ENCODE results near the gene CCDC6.
"Not testable (repeated sequence)": the region's sequence is repeated elsewhere in the genome, so short reads cannot be mapped to it uniquely, and the experiment has no call there.

Gene CCDC6

DNA sequence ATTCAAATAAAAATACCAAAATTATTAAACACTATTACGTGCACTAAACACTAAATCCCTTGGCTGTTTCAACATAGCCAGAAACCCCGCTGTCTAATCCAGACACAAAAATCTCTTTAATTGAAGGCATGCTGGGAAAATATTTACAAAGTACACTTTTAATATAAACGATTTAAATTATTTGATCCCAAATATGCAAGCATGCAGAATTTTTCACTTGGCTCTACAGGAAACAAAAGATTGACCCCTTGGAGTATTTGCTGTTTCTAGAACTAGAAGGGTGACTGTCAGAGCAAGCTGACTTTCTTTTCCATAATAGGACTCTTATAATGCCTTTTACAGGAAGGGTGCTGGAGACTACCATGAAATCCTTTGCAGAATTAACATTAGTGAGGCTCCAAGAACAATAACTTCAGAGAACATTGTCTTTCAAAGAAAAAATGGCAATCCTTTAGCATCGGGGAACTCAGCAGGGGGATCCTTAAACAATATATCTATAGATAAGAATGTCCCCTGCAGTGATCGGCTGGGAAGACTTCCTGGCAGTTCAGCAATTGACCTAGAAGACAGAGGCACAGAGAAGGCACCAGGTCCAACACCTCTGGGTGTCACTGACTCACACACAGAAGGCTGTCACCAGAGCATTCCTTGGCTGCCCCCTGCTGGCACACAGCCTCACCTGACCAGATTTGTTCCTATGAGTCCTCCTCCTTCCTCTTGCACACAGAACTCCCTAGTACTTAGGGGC, 97.3 kb downstream of the CCDC6 start:
- peak; percentile 23 for DNase-seq (ENCODE audit: low read depth)

DNA sequence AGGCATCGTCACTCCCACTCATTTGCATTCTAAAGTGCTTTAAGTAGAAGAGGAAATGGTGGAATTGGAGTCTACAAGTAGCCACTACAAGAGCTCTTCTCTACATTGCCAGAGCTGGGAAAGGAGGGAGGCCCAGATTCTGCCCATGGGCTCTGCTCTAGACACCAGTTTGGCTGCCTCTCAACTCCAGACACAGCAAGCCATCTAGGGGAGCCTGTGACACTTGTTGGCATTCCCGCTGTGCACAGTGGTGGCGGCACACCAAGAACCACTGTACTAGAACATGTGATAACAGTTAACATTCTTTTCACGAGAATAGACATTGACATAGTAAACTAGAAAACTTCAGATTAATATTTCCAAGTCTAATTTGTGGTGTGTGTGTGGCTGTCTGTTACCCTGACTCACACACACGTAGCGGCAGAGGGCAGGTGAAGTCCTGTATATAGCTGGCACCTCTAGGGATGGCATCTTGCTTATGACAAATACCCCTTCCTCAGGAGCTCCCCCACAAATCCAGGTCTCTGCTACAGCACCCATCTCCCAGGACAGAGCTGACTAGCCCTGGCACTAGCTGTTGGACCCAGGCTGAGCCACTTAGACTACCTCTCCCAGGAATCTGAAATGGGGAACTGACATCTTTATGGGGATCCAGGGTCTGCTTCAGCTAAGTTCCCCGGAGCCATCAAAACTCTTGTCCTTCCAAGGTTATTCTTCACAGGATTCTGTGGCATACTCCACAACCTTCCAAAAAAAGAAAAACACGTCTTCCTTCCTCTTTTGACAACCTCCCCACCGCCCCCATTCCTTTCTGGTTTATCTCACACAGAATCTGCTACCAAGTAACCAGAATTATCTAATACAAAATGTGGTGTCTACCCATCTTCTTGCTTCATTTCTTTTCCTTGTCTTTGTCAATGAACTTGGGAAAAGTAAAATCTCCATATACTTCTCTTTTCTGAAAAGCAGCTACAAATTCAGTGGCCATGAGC, 98.4 kb downstream of the CCDC6 start:
- no peak for DNase-seq (ENCODE audit: low read depth)

DNA sequence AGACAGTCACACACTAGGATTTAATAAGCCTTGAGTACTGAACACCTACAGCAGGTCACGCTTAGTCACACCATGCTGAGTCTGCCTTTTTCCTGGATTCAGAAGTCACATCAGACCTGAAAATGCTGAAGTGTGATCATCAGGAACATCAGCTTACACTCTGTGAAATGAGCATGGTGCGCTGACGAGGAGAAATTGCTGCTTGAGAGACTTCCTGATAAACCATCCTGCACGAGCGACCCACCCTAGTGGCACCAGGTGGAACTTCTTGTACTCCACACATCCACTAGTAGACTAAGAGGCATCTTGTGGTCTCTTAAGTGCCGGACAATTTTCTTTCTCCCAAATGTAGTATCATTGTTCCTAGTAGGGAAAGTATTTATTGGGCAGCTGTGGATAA, 101.3 kb downstream of the CCDC6 start:
- no peak for DNase-seq (ENCODE audit: low read depth)

DNA sequence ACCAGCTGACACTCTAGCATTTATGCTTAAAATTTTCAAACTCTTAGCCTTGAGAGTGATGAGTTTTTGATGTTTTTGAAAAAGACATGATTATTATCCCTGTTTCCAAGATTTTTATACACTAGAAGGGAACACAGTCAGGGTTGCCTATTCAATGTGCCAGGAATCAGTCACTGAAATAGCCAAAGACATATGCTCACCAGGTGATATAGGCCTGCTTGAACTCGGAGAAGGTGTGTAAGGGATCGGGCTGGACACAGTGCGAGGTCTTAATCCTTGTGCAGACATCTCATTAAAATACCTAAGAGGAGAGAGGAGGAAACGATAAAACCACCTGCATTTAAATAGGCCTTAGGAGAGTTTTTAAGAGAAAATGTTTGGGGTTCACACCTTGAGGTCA, 102.1 kb downstream of the CCDC6 start:
- no peak for DNase-seq (ENCODE audit: low read depth)

DNA sequence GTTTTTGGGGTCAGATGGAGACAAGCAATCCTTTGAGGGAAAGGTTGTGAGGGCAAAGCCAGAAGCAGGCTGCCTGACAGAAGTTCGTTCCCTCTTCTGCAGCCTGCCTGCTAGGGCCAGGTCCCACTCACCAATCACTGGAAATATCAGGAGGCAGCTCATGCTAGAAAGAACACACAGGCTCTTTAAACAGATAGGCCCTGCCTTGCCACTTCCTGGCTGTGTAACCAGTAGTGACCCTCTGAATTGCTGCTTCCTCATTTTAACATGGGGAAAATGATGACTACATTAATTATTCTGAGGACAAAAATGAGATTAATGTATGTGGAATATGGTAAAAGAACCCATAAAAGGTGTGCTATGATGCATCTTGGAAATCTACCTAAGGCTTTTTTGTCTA, 102.6 kb downstream of the CCDC6 start:
- no peak for DNase-seq (ENCODE audit: low read depth)

DNA sequence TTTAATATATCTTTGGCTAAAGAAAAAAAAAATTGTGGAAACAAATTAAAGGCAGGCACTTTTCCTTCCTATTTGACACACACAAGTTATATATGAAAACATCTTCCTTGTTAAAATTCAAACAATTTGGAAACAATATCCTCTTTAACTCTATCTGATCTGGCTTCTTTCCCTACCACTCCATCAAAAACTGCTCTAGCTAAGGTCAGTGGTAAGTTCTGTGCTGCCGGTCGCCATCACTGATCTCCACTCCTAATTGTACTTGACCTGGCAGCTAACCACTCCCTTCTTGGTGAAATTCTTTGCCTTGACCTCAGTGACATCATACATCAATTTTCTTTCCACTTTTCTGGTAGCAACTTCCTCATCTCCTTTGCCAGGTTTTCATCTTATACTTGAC, 105.2 kb downstream of the CCDC6 start:
- DNase-seq (ENCODE audit: low read depth), result no peak

DNA sequence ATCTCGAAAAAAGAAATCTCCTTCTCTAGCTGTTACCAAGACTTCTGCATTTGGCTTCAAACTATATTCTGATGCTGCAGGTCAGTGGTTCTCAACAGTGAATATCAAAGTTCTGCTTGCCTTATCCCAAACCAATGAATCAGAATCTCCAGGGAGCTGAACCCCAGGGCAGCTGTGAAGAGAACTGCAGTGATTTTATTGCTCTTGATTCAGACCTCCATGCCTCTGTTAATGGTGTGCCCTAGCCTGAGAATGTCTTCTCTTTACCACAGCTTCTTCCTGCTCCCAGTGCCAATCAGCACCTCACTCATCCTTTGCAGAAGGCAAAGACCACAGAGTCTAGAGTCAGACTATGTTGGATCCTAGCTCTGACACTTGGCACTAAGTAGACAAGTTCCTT, 106.9 kb downstream of the CCDC6 start:
- peak; percentile 48 for DNase-seq (ENCODE audit: low read depth)

DNA sequence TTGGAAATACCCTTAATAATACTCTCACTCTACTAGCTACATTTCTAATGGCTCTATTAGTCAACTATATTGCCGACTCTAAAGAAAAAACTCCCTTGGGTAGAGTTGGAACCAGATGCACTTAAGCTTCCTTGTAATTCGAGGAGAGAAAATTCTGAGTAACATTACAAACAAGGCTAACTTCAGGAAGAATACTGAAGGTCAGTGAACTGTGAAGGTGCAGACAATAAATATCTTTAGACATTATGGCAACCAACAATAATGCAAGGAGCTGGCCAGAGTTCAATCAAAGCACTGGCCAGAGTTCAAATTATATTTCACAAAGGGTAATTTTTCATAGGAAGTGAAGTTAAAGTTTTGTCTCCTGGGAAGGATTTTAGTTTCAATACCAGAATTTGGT, 112.4 kb downstream of the CCDC6 start:
- peak; percentile 13 for DNase-seq (ENCODE audit: low read depth)

DNA sequence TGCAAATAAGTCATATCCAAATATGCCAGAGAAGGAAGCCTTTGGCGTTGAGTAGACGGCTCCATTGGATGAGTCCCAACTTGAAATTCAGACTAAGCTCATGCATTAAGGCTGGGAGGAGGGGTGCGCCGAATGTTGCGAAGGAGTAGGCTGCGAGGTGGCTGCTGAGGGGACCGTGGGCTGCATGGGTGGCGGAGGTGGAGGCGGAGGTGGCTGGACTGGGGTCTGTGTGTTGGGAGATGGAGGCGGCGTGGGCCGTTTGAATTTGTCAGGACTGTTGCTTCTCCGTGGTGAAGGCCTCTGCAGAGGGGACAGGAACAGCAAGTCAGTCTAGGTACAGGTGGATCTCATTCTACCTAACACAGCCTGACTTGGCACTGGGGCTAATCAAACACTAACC, 113.5 kb downstream of the CCDC6 start:
- DNase-seq (ENCODE audit: low read depth), result no peak

DNA sequence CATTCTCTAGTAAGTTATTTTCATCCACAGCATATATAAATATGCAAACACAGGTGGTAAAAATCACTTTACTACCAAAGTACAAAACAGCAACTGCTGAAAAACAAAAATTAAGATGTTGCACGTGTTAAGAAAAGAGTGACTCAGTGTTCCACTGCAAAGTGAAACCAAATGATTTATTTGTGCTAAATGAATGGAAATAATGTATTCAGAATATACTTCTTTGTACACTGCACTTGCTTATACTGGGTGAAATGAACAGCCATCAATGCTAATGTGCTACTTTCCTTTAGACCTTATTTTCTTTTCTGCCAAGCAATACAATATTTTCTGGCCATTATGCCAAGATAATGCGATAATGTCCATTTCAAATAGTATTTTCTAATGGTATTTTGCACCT, 114.8 kb downstream of the CCDC6 start:
- DNase-seq (ENCODE audit: low read depth), result no peak

DNA sequence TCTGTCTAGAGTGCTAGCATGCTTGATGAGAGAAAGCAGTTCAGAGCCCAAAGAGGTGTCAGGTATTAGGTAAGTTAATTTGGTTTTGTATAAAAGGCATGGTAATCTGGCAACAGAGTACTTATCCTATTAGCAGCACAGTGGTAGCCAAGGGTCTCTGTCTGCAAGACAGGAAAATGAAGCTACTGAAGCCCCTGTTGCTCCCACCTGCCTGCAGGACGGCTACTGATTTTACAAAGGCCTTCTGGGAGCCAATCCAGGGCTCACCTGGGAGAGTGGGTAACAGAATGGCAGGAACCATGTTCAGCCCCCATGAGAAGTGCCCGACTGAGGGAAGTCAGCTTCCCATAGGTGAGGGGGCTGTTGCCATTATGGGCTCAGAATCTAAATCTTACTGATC, 116.3 kb downstream of the CCDC6 start:
- not testable (repeated sequence) for DNase-seq (ENCODE audit: low read depth)

DNA sequence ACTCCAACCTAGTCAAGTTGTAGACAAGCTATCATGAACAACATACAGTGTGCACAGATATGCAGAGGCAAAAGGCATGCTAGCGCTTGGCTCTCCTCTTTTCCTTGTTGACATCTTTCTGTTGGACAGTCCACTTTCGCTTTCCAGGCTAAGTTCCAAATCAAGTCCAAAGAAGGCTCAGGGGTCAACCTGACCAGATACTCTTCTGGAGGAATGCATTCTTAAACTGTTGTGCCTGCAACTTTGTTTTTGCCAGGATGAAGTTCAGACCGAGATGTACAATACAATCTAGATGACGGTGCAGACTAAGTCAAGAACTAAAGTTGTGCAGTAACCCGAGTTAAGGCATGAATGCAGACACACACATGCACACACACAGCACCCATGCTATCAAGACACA, 117.4 kb downstream of the CCDC6 start:
- DNase-seq (ENCODE audit: low read depth), result not testable (repeated sequence)

DNA sequence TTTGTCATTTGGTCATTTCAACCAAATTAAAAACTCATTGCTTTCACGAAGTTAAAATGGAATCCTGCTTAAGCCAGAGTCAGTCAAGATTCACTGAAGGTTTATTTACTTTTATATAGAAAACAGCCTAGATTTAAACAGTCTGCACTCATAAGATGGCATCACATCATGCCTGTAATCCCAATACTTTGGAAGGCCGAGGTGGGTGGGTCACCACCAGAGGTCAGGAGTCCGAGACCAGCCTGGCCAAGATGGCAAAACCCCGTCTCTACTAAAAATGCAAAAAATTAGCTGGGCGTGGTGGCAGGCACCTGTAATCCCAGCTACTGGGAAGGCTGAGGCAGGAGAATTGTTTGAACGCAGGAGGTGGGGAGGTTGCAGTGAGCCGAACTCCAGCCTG, 119.3 kb downstream of the CCDC6 start:
- not testable (repeated sequence) for DNase-seq (ENCODE audit: low read depth)

DNA sequence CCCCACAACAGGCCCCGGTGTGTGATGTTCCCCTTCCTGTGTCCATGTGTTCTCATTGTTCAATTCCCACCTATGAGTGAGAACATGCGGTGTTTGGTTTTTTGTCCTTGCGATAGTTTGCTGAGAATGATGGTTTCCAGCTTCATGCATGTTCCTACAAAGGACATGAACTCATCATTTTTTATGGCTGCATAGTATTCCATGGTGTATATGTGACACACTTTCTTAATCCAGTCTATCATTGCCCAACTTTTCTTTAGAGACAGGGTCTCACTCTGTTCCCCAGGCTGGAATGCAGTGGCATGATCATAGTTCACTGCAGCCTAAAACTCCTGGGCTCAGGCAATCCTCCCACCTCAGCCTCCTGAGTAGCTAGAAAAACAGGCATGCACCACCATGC, 120.9 kb downstream of the CCDC6 start:
- DNase-seq (ENCODE audit: low read depth), result not testable (repeated sequence)

DNA sequence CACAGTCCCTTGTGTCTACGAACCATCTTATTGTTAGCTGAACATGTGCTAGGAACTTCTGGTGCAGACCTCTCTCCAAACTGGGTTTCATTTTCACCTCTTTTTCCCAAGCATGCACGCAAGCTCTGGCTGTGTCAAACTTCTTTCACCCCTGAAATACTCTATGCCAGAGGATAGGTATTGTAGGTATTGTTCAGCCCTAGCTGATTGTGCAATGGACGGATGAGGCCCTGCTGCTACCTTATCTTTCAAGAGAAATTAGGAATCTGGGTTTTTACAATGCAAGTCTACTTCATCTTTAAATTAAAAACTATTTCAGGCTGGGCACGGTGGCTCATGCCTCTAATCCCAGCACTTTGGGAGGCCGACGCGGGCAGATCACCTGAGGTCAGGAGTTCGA, 124.8 kb downstream of the CCDC6 start:
- no peak for DNase-seq (ENCODE audit: low read depth)

DNA sequence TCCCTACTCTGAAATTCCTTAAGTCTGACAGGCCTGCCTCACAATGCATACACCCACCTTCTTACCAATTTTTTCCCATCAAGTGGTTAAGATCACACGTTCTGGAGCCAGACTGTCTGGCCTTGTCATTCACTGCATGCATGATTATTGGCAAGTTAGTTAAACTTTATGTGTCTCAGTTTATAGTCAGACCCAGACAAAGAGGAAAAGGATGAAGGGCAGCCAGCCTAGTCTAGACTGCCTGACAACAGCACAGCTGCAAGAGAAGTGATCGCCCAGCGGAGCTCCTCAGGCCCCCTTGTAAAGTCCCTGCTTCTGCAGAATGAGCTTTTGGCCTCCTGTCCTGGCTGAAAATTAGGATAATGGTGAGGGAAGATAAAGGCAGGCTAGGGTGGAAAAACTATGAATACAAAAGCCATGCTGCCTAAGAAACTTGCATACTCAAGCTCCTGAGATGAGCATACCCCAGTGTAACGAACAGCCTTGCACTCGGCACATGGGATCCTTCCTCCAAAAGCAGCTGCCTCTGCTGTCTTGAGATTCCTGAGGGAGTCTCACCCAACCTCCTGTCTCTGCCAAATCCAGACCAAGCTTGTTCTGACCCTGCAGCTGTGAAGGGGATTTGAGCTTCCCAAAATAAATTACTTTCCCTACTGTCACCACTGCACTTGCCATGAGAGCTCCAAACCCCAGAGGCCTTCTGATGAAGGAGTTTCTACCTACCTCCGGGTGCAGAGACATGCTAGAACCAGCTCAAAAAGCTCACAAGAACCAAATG, 126.4 kb downstream of the CCDC6 start:
- DNase-seq (ENCODE audit: low read depth), result peak; percentile 8

DNA sequence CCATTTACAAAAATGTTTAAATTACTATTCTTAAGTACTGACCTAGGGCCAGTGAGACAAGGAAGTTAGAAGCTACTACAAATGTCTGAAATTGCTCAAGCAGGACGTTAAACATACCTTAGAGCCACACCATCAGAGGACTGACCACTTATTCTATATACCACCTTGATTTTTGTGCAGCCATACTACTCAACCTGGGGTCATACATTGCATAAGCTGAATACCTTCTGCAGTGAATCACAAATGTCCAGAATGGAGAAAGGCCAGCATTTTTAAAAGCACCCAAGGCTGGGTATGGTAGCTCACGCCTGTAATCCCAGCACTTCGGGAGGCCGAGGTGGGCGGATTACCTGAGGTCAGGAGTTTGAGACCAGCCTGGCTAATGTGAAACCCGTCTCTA, 131.9 kb downstream of the CCDC6 start:
- DNase-seq (ENCODE audit: low read depth), result no peak

DNA sequence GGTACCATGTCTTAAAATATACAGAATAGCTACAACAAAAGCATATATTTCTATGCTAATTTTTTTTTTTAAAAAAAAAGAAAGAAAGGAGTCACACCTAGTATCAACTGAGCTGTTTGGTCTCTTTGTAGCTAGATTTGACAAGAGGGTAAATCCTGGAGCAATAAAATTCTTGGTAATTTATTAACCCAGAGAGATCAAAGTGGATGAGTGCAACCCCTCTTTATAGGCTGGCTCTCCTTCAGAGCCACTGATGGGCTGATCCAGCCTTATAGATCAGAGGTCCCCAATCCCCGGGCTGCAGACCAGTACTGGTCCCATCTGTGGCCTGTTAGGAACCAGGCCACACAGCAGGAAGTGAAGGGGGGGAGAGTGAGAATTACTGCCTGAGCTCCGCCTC, 133.3 kb downstream of the CCDC6 start:
- DNase-seq (ENCODE audit: low read depth), result no peak

DNA sequence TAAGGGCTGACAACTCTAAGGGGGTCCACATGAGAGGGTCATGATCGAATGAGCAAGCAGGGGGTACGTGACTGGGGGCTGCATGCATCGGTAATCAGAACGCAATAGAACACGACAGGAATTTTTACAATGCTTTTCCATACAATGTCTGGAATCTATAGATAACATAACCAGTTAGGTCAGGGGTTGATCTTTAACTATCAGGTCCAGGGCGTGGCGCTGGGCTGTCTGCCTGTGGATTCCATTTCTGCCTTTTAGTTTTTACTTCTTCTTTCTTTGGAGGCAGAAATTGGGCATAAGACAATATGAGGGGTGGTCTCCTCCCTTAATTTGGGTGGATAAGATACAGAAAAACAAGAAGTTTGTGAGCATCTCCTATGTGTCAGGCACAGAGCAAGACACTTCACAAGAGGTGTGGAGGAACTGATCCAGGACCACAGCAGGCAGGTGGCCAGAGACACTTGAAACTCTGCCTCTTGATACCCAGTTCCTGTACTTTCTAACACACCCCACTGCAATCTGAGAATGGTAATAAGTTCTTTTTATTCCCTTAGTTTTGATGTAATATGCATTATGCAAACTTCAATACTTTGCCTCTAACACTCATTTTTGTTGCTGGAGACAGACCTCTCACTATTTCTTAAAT, 135.1 kb downstream of the CCDC6 start:
- DNase-seq (ENCODE audit: low read depth), result no peak

DNA sequence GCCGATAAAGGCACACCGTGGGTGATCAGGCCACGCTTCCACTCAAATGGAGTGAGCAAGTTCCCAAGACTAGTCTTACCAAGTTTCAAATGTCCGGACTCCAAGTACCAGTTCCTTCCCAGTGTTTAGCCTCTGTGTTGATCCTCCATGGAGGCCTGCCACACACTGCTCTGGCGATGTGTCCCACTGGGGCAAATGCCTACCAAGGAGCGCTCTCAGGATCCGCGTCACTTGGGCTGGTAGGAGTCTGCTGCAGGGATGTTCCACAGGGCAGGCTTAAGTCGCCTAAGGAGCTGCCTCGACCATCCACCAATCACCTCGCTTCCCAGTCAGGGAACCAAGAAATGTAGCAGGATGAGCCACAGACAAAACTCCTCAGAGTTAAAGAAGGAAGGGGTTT, 135.7 kb downstream of the CCDC6 start:
- DNase-seq (ENCODE audit: low read depth), result no peak

DNA sequence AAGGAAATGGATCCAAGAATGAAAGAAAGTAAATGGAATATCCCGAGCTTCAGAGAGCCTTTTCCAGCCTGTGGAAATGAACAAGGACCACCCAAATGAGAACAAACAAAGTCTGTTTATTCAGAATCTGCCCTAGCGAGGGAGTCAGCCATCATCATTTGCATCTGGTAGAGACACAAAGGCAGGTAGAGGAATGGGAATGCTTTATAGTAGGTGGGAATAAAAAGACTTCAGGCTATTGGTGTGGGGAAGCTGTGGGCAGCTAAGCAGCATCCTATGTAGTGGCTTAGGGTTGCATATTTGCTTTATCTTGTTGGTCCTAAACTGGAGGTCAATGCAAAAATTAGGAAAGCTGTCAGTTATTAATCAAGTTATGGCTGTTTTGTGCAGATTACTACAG, 143.9 kb downstream of the CCDC6 start:
- DNase-seq (ENCODE audit: low read depth), result no peak

DNA sequence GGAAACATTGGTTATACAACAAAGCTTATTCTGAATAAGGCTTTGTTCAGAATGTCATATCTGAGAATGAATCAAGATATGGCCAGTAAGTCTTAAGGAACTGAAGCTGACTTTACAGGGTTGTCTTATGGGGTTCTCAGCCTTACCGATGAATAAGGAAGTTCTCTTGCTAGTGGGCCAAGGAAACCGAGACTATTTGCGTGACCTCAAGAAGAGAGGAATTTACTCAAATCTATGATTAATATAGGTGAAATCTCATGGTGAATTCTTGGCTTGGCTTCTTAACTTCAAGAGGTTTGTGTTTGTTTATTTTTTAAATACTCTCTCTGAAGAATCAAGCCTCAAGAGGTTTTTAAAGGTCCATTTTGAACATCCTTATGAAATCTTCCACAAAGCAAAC, 148.4 kb downstream of the CCDC6 start:
- no peak for DNase-seq (ENCODE audit: low read depth)
